GM19351 (cell line): ENCODE measurements around the gene NAA40.

Experiments
- ATAC-seq: cut with Tn5 transposase; IDR thresholded peaks from one replicate; pipeline ENCODE4 v1.9.1; 2021; ENCODE audit warnings: mild to moderate bottlenecking, moderate library complexity; ENCODE audit not compliant: unreplicated experiment

Gene NAA40

DNA sequence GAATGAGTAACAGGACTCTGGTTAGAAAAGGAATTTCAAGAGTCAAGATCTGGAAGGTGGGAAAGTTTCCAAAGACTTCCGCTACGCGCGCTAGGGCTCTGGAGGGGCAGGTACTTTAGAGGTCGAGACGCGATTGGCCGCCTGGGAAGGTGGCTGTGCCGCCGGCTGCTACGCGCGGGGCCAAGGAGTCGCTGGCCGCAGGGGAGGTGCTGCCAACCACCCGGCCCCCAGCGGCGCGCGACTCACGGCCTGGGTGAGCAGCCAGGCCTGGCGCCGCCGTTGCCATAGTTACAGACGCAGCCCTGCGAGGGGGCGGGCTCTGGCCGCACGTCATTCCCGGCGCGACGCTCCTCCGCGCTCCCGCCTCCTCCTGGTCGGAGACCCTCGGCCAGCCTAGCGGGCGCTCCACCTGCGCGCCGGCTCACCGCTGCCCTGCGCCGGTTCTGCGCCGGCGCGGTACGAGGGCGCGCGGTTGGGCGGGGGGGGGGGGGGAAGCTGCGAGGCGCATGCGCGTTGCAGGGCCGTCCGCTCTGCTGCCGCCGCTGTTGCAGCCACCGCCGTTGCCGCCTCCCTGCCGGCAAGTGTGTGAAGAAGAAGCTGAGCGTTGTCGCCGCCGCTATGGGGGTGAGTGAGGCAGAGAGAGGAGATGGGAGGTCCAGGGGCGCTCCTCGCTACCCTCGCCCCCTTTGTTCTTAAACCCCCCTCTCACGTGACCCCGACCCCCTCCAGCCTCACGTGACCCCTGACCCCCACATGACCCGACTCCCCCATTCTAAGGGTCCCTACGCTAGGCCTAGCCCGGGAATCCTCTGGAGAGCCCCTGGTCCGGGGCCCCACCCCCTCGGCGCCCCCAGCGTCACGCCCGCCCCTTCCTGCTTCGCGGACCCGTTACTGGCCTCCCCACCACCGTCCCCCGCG lies at the start of gene NAA40:
NAA40 (plus strand) TSS at position 524 of the 918 bp plus-strand sequence; CDS start at position 619, 95 bp downstream.
- peak; percentile 82 for ATAC-seq

DNA sequence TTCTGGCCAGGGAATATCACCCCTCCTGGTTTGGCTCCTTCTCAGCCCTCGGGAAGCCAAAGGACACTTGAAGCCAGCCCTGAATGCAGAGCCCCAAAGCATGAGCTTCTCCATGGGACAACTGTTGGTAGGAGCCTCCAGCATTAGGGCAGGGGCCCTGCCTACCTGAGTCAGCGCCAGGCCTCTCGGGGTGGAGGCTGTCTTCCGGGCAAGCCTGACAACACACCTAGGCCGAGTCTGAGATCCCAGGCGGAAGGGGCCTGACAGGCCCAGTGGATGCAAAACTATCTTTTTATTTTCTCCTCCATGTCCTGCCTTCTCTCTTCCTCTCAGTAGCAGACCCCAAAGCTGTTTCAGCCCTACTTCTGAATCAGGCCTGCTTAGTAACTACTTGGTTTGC lies 49.5 kb upstream of the NAA40 start:
- no peak for ATAC-seq

DNA sequence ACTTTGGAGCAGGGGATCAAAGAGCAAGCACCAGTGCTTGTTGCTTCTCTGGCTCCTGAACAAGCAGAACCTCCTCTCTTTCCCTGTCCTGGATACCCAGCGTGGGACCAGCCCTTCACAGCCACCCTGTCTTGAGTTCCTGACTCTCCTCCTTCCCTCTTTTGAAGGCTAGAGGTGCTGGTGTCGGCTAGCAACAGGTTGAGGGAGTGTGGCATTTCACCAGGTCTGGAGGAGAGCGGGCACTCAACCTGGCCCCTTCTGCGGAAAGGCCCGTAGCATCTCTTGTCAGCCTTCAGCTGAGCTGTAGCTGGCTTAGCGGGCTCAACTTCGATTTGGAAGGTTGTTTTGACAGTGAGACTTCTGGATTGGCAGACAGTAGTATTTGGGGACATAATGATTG lies 48.4 kb upstream of the NAA40 start:
- no peak for ATAC-seq

DNA sequence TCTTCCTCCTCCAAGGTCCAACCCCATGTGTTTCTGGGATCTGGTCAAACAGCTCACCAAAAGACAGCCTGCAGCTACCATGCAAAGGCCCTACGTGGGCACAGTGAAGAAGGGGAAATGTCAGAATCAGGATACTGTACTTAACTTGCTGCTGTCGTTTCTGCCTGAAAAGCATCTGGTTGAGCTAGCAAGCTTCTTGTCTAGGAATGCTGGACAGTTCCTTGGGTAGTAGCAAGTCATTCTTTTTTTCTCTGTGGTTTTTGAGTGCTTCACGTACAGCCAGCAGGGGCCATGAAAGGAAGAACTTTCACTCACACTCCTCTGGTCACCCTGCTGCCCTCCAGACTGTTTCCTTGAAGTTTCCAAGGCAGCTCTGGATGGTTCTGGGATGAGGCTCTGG lies 46.6 kb upstream of the NAA40 start:
- no peak for ATAC-seq

DNA sequence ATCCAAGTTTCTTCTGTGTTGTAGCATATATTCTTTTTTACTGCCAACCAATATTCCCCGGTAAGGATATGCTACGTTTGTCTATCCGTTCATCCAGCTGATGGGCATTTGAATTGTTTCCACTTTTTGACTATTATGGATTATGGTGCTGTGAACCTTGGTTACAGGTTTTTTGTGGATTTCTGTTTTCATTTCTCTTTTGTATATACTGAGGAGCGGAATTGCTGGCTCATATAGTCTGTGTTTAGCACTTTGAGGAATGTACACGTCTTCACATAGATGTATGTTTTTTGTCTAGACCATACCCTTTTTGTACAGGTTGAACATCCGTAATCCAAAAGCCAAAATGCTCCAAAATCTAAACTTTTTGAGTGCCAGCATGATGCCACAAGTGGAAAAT lies 45.4 kb upstream of the NAA40 start:
- ATAC-seq, result no peak

DNA sequence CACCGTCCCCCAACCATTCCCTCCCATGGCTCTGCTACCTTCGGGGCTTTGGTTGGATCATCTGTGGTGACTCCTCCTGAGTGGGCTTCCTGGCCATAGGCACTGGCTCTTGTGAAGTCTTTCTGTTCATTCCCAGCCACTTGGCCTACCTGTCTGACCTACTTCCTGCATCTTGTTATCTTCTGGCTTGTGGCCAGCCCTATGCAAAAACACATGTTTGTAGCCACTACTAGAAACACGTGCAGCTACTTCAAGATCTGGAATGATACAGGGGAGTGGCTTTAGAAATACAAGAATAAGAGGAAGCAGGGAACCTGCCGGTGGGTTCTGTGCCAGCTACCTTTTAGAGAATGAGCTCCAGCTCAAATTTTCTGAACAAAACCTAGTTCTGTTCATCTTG lies 42.7 kb upstream of the NAA40 start:
- no peak for ATAC-seq

DNA sequence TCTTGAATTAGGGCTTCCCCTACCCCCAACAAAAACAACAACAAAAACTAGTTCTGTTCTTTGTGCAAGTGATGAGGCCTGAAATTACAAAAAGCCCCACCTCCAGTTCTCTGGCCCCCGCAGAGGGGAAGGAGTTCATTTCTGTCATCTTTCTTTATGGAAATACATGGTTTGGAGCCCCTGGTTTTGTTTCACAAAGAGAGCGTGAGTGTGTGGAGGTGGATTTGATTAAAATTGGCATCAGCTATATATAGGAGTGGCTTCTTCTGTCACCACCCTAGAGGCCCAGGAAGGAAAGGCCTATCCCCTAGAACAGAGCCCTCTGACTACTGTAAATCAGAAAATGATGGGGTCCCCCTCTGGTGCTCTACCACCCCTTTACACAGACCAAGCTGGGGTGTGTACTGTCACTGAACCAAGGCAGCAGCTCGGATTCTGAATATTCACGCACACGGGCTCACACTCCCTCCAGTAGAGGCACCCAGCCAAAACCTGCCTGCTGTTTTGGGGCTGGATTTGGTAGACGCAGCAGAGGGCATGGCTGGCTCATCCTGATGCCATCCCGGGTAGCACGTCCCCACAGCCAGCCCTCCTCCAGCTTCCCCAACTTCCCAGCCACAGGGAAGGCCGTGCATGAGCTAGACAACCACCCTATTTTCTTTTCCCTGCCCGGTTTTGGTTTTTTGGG lies 41.2 kb upstream of the NAA40 start:
- no peak for ATAC-seq

DNA sequence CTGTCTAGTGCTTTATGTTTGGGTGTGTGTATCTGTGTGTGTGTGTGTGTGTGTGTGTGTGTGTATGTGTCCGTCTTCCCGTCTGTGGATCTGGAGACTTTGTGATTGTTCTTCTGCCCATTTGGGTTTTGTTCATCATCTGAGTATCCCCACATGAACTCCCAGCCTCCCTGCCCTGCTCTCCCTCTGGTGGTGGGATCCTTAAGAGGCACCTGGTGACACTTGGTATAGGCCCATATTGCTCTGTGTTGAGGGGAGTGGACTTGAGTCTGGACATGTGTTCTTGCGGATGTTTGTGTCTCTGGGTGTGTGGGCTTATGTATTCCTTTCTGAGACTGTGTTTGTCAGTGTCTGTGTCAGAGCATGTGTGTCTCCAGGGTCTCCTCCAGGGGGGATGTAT lies 37.1 kb upstream of the NAA40 start:
- no peak for ATAC-seq

DNA sequence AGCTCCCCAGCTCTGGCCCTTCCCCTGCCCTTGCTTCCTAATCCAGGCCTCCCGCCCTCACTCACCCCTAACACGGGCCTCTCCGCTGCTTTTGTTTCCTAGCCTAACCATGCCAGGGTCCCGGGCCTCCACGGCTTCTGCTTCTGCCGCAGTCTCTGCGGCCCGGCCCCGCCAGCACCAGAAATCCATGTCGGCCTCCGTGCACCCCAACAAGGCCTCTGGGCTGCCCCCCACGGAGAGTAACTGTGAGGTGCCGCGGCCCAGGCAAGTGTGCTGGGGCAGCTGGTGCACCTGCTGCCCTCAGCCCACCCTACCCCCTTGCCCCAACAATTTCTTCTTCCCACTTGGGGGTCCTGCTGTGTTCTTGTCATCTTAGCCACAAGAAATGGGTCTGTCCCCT lies 34.9 kb upstream of the NAA40 start:
- ATAC-seq, result no peak

DNA sequence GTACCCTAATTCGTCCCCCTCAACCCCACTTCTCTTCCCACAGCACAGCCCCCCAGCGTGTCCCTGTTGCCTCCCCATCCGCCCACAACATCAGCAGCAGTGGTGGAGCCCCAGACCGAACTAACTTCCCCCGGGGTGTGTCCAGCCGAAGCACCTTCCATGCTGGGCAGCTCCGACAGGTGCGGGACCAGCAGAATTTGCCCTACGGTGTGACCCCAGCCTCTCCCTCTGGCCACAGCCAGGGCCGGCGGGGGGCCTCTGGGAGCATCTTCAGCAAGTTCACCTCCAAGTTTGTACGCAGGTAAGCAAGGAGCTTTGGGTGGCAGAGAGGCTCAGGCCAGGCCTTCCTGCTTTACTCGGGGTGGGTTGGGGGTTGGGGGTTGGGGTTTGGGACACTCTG lies 34.1 kb upstream of the NAA40 start:
- ATAC-seq, result no peak

DNA sequence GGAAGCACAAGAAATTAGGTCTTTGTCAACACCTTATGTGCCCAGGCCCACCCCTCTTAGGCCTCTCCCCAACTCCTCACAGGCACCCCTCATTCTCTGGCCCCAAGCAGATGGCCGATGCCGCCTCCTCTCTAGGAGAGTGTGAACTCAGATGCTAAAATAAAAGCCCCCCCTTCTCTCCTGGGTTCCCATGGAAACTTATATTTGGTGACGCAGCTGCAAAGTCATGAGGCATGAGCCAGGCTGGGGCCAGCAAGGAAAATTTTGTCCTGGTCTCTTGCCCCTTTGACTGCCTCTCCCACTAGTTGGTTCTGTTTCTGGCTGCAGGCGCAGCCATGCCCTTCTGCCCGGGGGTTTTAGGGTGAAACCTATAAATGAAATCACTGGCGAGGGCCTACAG lies 33.6 kb upstream of the NAA40 start:
- no peak for ATAC-seq

DNA sequence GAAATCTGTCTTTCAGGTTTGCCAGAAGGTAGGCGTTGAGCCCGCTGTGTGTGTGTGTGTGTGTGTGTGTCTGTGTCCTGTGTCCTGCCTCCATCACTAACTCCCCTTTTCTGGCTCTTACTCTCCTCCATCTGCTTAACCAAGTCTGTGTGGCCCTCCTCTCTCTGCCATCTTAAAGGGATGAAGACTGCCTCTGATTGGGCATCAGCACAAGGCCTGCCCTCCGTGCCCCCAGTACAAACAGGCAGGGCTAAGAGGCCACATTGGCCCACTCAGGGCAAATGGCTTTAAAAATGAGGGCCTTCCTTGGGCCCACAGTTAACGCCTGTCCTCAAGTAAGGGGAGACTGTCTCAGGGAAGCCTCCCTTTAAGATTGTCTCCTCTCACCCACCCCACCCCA lies 32.7 kb upstream of the NAA40 start:
- no peak for ATAC-seq

DNA sequence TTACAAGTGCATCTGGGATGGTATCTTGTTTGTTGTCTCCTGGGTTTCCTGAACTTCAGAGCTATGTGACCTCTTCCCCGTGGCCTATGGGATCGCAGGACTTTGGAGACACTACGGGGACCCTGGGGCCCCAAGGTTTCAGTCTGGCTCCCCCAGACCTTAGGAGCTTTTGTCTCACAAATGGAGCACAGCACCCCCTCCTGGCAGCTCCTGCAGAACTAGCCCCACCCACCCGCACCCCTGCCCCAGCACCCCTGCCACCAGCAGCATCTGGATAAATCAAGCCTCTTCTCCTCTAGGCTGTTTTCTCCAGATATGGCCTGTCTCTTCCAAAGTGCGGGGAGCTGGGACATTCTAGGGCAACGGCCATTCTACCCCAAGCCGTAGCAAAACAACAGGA lies 32.2 kb upstream of the NAA40 start:
- no peak for ATAC-seq

DNA sequence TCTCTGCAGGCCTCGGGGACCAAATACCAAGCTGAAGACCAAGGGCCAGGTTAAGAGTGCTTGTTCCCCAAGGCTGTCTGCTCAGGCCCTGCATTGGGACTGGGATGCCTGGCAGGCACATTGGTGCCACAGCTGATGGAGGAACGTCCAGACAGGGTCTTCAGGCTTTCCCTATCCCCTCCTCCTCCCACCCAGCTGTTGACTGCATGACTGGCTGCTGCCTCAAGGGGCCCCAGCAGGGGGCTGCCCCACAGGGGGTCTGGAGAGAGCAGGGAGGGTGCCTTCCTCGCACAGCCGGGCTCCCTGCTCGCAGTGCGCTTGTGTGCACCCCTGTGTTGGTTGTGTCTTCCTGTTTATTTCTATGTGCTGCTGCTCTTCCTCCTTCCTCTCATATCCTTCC lies 31.7 kb upstream of the NAA40 start:
- no peak for ATAC-seq

DNA sequence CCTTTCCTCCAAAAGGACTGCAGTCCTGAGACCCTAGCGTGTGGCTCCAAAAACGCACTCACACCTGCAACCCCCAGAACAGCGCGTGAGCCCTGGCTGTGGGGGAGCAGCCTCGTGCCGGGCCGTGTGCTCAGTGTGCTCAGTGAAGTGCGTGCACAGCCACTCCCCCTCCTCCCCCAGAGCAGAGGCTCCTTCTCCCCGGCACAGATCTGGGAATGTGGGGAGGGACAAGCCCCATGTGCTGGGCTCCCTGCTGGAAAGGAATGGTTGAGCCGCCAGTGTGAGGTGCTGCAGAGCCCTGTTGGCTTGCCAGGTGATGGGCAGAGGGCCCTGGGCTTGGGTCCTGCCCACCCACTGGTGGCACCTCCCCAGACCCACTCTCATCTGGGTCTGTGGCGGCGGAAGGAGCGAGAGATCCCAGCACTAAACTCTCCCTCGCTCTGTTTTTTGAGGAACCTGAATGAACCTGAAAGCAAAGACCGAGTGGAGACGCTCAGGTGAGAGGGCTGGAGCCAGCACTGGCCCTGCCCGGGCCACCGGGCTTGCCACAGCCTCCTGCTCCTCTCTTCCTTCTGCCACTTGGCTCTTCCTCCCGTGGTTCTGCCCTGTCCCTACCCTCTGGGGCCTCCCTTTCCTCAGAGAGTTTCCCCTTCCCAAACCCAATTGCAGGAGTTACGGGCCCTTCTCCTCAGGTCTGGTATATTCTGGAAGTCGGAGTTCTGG lies 30.8 kb upstream of the NAA40 start:
- ATAC-seq, result no peak

DNA sequence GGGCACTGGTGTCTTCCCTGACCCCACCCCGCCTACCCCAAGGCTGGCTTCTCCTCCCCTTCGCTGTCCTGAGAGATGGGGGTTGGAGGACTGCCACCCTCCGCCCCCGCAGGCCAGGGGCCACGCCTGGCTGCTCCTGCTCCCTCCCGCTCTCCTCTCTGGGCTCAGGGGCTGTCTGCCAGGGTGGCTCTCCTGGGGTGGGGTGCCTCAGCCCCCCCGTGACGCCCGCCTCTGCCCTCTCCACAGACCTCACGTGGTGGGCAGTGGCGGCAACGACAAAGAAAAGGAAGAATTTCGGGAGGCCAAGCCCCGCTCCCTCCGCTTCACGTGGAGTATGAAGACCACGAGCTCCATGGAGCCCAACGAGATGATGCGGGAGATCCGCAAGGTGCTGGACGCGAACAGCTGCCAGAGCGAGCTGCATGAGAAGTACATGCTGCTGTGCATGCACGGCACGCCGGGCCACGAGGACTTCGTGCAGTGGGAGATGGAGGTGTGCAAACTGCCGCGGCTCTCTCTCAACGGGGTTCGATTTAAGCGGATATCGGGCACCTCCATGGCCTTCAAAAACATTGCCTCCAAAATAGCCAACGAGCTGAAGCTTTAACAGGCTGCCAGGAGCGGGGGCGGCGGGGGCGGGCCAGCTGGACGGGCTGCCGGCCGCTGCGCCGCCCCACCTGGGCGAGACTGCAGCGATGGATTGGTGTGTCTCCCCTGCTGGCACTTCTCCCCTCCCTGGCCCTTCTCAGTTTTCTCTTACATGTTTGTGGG lies 30.0 kb upstream of the NAA40 start:
- ATAC-seq, result no peak

DNA sequence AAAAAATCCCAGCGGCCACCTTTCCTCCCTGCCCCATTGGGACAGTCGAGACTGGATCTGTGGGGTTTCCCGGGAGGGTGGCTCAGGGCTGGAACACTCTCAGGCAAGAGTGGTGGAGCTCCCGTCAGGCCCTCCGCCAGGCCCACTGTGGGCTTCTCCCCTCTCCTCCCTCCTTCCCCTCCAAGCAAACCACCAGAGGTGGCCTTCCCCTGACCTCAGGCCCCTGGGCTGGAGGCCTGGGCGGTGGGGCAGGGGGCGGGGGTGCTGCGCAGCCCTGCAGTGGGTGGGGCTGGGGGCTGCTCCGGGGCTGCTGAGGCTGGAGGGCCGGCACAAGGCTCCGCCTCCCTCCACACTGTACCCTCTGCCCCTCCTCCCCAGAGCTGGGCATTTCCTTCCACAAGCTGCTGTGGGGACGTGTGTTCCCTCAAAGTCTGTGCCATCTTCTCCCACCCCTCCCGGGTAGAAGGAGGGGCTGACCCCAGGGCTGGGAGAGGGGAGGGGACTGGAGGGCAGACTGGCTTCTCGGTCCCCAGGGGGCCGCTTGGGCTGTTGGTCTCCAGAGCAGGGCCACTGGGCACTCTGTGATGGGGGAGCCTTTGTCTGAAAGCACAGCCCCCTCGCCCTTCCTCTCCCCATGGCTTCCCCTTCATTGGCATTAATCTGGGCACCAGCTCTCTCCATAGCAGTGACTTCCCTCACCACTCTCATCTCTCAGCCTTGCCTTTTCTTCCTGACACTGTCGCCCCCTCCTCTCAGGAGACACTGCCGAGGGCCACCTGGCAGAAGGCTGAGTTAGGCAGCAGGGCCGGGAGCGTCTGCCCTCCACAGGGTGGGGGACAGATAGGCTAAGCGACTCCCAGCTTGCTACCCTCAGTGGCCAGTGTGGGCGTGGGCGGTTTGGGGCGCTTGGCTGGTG lies 29.0 kb upstream of the NAA40 start:
- ATAC-seq, result no peak

DNA sequence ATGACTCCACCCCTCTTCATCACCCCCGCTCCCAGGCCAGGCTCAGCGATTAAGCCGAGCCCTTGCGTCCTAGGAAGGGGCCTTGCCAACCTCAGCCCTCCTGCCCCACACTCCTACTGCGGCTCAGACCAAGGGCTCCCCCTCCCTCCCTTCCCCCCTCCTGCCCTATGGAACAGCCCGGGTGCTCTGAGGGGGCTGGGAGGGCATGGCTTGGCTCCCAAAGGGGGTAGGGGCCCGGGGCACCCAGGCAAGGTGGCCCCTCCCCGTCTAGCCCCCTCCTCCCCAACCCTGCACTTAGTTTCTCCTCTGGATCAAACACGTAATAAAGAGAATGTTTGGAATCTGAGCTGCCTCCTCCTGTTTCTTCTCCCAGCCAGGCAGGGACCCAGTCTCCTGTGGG lies 28.1 kb upstream of the NAA40 start:
- ATAC-seq, result no peak

DNA sequence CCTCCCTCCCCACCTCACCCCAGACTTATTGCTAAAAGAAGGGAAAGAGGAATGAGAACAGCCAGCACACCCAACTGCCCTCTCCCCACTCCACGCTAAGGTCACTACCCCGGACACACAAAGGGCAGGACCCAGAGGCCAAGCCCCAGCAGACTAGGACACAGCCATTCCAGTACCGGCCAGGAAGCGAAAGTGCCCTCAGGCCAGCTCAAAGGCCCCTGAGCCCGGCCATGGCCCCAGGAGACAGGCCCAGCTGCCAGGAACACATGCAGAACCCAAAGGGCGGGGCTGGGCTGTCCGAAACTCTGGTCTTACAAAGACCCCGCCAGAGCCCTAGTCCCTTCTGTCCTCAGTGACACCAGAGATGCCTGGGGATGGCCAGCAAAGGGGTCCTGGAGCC lies 27.4 kb upstream of the NAA40 start:
- ATAC-seq, result no peak

DNA sequence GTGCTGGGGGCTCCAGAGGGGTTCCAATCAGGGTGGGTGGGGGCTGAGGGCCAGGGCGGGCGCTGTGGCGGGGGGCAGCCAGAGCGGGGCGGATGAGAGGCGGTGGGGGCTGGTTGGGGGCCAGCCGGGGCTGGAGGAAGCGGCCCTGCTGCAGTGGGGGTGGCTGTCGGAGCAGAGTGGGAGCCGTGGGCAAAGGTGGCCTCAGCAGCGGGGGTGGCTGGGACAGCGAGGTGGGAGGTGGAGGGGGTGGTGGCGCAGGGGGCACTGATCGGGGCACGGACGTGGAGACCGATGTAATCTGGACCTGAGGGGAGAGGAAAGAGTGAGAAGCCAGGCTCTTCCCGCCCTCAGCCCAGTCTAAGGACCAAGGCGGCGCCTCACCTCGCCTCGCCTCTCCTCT lies 26.9 kb upstream of the NAA40 start:
- no peak for ATAC-seq
